ENCODE data around the gene FCHSD2. TPM values are rescaled to one million over a fixed set of nuclear protein-coding genes. Genes with fewer than 3 reads are reported as not detected.

The FCHSD2 gene
- total RNA-seq, 1 donor from 2014 or later = 31.1 TPM

DNA sequence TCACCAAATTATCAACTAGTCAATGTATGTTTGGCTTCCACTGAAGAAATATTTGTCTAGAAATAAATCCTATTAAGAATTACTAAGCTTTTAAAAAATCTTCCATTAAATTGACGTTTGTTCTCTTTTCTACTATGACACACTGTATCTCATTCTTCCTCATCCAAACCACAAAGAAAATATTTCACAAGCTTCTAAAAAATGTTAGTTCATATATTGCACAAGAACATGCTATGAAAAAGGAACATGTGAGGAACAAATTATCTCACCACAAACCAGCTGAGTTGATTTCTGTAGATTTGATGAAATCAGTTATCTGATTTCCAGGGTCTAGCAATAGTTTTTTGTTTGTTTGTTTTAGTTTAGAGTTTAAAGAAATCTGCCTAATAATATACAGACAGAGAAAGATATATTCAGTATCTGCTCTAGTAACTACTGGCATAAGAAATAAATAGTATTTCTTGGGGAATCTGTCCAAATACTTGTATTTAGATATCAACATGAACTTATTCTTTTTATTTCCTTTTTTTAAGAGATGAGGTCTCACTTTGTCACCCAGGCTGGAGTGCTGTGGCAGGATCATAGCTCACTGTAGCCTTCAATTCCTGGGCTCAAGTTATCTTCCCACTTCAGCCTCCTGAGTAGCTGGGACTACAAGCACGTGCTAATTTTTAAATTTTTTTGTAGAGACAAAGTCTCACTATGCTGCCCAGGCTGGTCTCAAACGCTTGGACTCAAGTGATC is 166.2 kb downstream of the FCHSD2 start:
- intact Hi-C loops (cut with micrococcal nuclease) = no loop called here

DNA sequence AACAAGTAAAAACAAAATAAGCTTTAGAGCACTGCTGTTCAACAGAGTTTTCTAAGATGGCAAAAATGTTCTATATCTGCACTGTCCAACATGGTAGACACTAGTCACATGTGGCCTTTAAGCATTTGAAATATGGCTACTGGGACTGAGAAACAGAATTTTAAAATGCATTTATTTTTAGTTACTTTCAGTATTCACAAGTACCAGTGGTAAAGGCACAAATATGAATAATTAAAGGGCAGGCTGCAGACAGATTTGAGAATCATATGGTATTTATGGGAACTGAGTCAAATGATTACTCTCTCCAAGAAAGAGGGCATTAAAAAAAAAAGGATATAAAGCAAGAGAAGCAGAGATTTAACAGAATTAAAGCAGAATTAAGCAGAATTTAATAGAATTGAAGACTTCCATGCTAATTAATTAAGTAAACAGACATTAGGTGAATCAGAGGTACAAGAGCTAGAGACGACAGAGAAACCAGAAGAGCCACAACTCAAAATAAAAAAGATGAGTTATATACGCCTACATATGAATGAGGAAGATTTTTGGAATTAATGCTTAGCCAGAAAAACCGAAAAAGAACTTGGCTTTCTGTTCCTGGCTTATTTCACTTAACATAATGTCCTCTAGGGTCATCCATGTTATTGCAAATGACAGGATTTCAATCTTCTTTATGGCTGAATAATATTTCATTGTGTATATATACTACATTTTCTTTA is 167.5 kb downstream of the FCHSD2 start:
- intact Hi-C loops (cut with micrococcal nuclease) = no loop called here

DNA sequence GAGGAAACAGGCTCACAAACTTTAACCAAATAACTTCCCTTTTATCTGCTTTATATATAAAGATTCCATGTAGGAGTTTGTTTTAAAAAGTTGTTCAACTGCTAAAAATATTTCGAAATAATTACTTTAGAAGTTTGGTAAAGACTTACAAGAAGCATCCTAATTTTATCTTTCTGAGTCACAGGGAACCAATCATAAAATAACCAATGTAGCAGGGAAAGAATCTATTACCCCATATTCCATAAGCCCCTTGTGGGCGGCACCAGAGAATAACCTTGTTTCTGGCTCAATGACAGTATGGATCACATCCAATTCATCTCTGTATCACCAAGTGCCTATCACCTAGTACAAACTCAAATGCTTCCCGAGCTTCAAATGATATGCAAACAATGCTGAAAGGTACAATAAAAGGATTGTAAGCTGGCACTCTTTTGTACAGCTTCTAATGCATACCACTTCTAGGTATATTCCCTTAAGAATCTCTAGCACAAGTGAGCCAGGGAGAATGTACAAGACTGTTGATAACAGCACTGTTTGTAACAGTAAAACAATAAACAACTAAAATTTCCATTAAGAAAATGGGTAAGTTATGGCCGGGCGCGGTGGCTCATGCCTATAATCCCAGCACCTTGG is 169.5 kb downstream of the FCHSD2 start:
- intact Hi-C loops (cut with micrococcal nuclease) = no loop called here

DNA sequence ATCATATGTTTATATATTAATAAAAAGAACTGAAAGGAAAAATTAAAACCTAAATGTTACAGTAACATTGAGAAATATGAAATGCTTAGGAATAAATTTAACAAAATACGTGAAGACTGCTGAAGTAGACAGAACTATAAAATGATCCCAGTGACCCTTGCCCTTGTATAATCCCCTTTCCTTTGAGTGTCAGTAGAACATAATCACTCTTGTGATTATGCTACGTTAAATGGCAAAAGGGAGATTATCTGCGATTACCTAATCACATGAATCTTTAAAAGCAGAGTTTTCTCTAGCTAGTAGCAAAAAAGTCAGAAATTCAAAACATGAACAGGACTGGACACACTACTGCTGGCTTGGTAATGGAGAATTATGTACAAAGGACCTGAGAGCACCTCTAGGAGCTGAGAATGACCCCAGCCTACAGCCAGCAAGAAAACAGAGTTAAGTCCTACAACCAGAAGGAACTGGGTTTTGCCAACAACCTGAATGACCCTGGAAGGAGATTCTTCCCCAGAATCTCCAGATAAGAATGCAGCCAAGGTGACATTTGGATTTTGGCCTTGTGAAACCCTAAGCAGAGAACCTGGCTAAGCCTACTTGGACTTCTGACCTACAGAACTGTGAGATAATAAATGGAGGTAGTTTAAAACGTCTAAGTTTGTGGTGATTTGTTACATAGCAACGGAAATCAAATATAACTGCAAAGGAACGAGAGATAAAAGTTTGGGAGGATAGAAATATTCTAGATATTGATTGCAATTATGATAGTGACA is 170.7 kb downstream of the FCHSD2 start:
- intact Hi-C loops (cut with micrococcal nuclease) = loop anchor here (2.0 kb wide), 1 partner anchor 171 kb away; the partner anchor contains the start of gene FCHSD2

DNA sequence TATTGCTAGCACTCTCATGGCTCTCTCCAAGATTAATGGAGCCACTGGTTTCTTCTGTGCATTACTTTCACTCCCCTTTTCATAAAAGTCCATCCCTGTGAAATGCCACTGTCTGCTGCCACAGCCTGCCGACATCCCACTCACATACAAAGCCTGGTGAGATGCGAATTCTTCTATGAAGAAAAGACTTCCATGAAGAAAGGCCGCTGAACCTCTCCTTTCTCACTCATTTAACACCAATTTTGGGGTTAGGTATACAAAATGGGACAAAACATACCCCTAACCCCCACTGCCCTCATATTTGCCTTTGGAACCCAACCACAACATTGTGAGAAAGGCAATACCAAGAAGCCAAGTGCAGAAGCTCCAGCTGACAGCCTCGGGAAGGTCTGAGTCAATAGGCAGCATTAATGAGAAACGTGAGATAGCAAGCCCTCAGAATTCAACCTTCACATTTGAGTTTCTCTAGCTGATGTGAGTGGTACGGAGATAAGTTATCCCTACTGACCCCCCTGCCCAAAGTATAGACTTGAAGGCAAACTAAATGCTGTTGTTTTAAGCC is 171.5 kb downstream of the FCHSD2 start:
- intact Hi-C loops (cut with micrococcal nuclease) = loop anchor here (2.0 kb wide), 1 partner anchor 172 kb away; the partner anchor contains the start of gene FCHSD2

DNA sequence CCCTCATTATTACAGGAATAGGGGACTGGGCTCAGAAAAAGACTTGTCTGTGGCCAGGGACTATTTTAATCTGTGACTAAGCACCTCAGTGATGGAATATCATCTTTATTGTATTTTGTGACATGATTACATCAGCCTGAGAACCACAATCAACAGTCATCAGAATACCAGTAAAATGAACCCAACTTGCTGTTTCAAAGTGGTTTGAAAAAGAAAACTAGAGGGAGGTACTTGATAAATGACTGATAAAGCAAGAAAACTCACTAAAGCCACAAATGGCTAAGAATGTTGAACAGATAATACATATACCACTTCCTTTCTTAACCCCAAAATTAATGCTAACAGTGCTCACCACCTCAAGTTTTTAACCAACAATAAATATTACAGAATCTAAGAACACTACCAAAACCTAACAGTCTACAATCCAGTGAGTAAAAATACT is 172.2 kb downstream of the FCHSD2 start:
- intact Hi-C loops (cut with micrococcal nuclease) = loop anchor here (2.0 kb wide), 1 partner anchor 173 kb away; the partner anchor contains the start of gene FCHSD2

DNA sequence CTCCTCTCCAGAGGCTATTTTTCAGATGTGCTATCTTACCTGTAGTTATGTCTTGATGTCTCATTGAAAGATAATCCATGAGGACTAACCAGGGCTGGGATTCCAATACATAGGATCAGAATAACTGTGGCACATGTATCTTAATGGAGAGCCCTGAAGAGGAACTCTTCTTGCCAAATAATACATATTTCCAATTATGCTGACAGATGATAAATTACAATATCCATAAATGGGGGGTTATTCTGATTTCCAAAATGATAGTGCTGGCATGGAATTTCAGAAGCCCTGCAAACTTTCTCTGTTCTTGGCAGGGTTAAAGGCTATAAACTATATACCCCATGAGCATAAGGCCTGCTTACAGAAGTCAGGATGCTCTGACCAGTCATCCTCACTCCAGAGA is 173.7 kb downstream of the FCHSD2 start:
- intact Hi-C loops (cut with micrococcal nuclease) = no loop called here

DNA sequence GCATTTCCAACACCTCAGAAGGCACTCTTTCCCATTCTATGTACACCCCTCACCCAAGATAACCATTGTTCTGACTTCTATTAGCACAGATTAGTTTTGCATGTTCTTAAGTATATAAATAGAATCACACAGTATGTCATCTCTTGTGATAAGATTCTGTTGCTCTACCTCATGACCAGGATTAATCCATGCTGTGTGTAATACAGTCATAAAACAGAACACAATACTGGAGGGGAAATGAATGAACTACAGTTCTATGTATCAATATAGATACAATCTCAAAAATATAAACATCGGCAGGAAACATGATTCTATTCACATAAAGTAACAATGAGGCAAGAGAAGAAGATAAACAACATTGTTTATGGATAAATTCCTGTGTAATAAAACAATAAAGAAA is 176.4 kb downstream of the FCHSD2 start:
- intact Hi-C loops (cut with micrococcal nuclease) = no loop called here

DNA sequence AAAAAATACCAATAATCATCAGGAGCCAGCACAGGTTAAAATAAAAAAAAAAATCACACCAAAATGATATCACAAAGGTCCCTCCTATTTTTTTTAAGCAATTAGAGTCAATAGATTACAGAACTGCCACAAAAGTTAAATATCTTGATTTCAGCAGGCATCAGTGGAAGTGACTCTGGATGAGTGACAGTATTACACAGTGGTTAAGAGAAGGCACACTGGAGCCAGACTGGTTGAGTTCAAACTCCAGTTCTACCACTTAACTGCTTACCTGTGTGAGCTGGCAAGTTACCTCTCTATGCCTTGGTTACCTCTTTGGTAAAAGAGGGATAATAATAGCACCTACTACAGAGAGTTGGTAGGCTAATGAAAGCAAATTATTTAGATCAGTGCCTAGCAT is 179.4 kb downstream of the FCHSD2 start:
- intact Hi-C loops (cut with micrococcal nuclease) = no loop called here

DNA sequence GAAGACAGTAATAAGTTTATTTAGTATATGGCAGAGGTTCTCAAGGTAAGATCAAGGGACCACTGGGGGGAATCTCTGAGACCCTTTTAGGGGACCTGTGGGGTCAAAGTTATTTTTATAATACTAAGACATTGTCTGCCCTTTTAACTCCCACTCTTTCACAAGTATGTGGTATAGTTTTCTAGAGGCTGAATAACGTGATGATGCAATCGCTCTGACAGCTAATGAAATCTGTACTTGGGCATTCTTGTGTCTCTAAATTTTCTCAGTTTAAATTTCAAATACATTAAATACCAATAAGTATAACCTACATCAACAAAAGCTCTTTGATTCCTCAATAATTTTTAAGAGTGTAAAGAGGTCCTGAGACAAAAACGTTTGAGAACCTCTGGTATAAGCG is 180.0 kb downstream of the FCHSD2 start:
- intact Hi-C loops (cut with micrococcal nuclease) = no loop called here

DNA sequence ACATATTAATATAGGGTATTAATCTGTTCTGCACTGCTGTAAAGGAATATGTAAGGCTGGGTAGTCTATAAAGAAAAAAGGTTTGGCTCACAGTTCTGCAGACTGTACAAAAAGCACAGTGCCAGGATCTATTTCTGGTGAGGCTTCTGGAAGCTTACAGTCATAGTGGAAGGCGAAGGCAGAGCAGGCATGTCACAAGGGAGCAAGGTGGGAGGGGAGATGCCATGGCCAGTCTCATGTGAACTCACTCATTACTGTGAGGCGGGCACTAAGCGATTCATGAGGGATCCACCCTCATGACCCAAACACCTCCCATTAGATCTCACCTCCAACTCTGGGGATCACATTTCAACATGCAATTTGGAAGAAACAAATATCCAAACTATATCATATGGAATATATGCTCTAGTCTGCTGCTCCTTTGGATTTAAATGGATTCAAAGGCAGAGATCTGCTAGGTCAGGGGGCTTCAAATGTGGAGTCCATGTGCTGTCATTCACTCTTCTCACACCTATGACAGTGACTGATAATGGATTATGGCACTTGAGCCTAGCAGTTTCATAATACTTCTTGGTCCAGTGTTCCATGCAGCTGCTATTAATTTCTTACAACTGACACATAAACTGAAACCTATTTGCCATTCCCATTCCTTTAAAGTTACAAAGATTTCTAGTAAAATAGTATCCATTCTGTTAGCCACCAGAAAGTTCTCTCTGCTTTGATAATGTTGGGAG is 182.0 kb downstream of the FCHSD2 start:
- intact Hi-C loops (cut with micrococcal nuclease) = no loop called here

DNA sequence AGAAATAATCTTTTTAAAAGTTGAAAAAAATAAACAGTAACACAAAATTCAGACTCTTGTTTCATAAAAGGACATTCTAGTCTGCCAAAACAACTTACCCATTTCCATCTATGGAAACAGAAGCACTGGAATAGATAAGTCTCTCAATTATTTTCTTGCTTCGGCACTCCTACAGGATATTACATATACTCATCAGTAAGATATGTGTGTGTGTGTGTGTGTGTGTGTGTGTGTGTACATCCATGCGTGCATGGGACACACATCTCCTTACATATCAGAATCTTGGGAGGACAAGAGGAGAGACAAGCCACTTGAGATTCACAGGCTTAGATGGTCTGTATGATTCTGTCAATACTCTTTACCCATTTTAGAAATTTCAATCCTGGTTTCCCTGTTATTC is 183.3 kb downstream of the FCHSD2 start:
- intact Hi-C loops (cut with micrococcal nuclease) = no loop called here

DNA sequence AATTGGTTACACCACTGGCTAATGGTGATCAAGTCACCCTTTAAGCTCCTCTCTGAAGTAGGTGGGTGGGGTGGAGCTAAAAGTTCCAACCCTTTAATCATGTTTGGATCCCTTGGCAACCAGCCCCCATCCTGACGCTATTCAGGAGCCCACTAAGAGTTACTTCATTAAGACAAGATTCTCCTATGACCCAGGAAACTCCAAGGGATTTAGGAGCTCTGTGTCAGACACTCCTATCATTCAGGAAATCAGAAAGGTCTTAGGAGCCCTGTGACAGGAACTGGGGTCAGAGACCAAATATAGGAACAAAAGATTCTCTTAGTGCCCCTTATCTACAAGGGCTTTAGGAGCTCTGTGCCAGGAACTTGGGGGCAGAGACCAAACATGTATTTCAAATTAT is 186.7 kb downstream of the FCHSD2 start:
- intact Hi-C loops (cut with micrococcal nuclease) = no loop called here

DNA sequence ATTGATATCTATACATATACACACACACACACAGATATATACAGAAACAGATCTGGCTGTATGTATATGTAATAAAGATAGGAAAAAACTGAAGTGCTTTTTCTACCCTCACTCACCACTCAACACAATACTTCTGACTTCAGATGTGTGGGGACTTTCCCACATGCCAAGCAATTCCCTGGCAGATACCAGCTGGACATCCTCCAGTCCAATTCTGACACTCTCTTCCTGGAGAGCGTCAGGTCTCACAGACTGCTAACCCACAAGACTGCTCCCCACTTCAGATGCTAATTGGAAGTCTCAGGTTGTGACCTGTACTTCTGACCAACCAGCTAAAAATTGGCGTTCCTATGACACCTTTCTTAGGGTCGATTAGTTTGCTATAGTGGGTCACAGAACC is 187.3 kb downstream of the FCHSD2 start:
- intact Hi-C loops (cut with micrococcal nuclease) = no loop called here

DNA sequence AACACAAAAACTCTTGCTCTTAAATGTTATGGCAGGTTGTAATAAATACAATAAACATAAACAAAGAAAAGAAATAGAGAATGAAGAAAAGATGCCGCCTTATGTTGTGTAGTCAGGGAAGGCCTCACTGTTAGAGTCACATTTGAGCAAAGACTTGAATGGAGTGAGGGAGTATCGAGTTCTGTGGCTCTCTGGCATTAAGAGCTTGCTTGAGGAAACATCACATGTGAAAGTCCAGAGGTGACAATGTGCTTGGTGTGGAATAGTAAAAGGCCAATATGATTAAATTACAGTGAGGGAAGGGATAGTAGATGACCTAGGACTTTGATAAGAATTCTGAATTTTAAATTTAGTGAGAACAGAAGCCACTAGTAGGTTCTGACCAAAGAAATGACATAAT is 188.5 kb downstream of the FCHSD2 start:
- intact Hi-C loops (cut with micrococcal nuclease) = no loop called here

DNA sequence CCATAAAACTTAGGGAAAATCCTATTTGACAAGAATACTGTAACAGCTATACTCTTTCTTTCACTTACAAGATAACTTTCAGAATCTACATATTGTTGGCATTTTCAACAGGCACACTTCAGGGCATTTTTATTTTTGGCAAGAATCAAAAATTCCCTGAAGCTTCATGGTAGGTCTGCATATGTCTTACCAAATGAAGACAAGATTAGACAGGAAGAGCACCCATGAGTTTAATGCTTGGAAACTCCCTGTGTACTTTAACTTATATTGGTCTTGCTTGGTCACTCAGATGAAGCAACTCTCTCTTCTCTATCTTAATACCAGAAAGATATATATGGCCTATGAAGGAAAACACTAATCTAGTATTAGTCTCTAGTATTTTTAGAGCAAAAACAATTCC is 190.2 kb downstream of the FCHSD2 start:
- intact Hi-C loops (cut with micrococcal nuclease) = no loop called here

DNA sequence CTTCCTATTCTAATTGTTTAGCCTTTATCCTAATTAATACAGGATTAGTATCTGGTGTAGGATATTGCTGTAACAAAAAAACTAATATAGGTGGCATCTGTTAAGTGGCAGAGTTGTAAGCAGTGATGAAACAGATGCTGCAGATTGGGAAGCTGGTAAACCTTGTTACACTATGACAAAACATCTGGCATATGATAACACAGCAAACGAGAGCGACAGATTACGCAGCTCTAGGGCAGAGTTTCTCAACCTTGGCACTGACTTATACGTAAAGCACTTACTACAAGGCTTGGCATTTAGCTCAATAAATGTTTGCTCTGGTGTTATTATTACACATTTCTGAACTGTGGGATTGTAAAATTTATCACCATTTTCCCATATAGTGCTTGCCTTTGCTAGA is 190.9 kb downstream of the FCHSD2 start:
- intact Hi-C loops (cut with micrococcal nuclease) = no loop called here

DNA sequence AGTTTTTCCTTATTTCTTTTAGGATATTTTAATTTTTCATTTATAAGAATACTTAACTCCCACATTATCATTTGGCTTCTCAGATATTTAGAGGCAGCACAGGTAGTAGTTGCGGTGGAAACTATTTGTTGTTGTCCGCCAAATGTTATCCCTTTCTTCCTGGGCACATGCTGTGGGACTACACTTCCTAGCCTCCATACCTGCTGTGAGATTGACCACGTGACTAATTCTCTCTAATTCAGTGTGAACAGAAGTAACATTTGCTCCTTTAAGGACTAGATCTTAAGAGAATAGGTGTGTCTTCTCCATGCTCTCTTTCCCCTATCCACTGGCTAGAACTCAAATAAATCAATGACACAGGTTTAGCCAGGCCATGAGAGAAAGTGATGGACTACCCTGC is 191.4 kb downstream of the FCHSD2 start:
- intact Hi-C loops (cut with micrococcal nuclease) = no loop called here

DNA sequence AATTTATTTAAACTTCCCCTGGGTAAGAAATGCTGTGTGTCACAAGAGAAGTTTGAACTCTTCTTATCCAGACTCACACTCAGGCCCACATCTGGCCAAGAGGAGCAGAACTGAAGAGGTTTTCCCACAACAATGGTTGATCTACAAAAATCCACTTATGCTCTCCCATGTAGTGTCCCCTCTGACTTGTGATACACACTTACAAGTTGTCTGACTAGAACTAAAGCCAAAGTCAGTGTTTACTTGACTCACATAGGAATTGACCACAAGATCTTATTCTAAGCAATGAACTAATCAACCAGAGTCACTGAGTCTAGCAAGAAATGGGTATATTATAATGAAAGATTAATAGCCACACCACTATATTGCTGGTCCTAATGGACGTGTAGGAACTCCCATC is 194.9 kb downstream of the FCHSD2 start:
- intact Hi-C loops (cut with micrococcal nuclease) = no loop called here

DNA sequence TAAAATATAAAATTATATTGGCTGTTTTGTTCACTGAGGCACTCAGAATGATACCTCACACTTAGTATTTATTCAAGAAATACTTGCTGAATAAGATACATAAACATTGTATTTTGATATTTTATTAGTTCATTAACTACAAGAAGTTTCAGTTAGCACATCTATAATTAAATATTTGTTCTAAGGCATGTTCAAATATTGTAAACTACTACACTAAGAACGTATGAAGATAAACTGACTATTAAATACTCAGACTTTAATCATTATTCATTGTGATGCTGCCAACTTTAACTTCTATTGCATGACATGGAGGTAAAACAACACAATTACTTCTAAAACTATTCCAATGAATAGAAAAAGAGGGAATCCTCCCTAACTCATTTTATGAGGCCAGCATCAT is 198.5 kb downstream of the FCHSD2 start:
- intact Hi-C loops (cut with micrococcal nuclease) = no loop called here

All from T-helper 2 cell treated with Interferon-gamma antibody and Interleukin-4, amounts not matched to agents 100 ng/mL and 5 ng/mL, for 36 hours (primary cell).